AG04450 (cell line): ENCODE measurements around the gene UGCG. TPM values are rescaled to one million over a fixed set of nuclear protein-coding genes. Genes with fewer than 3 reads are reported as not detected.

ENCODE experiments used
- CTCF ChIA-PET: fragments of 300-600, 350-600 bp; formaldehyde crosslinking; extraction: SDS; loops from one replicate; lab custom pipeline; 2022; ENCODE audit warnings: antibody characterized with exemption, inconsistent platforms; lab: Charles Lee
- POLR2A ChIA-PET: fragments of 350-600 bp; formaldehyde crosslinking; extraction: SDS; loops from one replicate; lab custom pipeline; 2021; ENCODE audit warnings: antibody characterized with exemption, inconsistent platforms; lab: Yijun Ruan, JAX
- DNase-seq: peaks from one replicate; pipeline ENCODE4 v3.0.0-alpha.2; 2011; ENCODE audit warnings: low read depth, low spot score
- H3K27ac ChIP-seq: one replicate; pipeline ENCODE4 v1.5.1; 2012; ENCODE audit warnings: low read depth, low read length, control low read depth
- H3K27me3 ChIP-seq: one replicate; pipeline ENCODE4 v1.6.0; 2012; ENCODE audit warnings: low read length; ENCODE audit not compliant: control insufficient read depth, insufficient read depth
- H3K4me3 ChIP-seq: 2 replicates; pipeline ENCODE4 v1.5.1; 2011; ENCODE audit warnings: mild to moderate bottlenecking, low read depth, low read length, control low read depth
- H3K9me3 ChIP-seq: 2 replicates; pipeline ENCODE4 v1.5.1; 2012; ENCODE audit warnings: low read length; ENCODE audit not compliant: control insufficient read depth, insufficient read depth
- CTCF ChIP-seq: IDR thresholded peaks from 2 replicates; pipeline ENCODE4 v1.5.1; 2011; ENCODE audit warnings: low read depth, low read length, control low read depth, inconsistent platforms
- polyA plus RNA-seq: library from polyadenylated mRNA; depleted of rRNA; stranded (reverse); fragments of >200 nt; gene quantifications from 2 replicates; pipeline ENCODE4 v1.2.3, GENCODE V29; 2011; rRNA removed
- small RNA-seq: library from RNA; depleted of rRNA; stranded (forward); fragments of <200 nt; gene quantifications from one replicate; pipeline ENCODE3, GENCODE V24; 2012; ENCODE audit warnings: low read depth; ENCODE audit not compliant: insufficient read length

The UGCG gene
- polyA plus RNA-seq, 1 experiment = 149 TPM

GRCh38 chr9:111984086-111984802 lies 87.6 kb downstream of the UGCG start:
- Histone ChIP-seq H3K27me3 (no peaks in the 10 kb centered on the region), H3K4me3 (no peak overlapping the region), H3K27ac (no peak overlapping the region), H3K9me3 (no peaks in the 10 kb centered on the region)
- ChIA-PET POLR2A (no interaction called here), CTCF (interaction anchor here (1.1 kb wide), 1 partner anchor 90 kb away, joined by 5 read pairs; no protein-coding TSS in a partner anchor)
- TF ChIP-seq CTCF = no peak
- DNase-seq = no peak

Small RNAs within 50 kb of the gene (small RNA-seq; reads per million reads assigned to genes)
- not detected for gene MIR4668

Other genes with a start within 250 kb of the UGCG start
- 87.6 and 108 TPM in 2 replicates for gene GNG10, start 235.2 kb upstream of the UGCG start, polyA plus RNA-seq
- 0.07 and 0.15 TPM in 2 replicates for gene SHOC1, start 101.9 kb upstream of the UGCG start, polyA plus RNA-seq